IMR-90 (cell line): ENCODE results near the gene PLCL2. TPM values are rescaled to one million over a fixed set of nuclear protein-coding genes. Genes with fewer than 3 reads are reported as not detected.

Experiments
- ATAC-seq: fragments of 200-7000 bp; cut with Tn5 transposase; 2 replicates; pipeline ENCODE4 v1.9.1; 2020; ENCODE audit warnings: low read depth, mild to moderate bottlenecking, moderate library complexity
- BruUV-seq: library from RNA; stranded (reverse); fragments of 400-500 nt; replicated peaks from 2 replicates; lab custom pipeline; 2021; lab: Mats Ljungman, UMichigan
- CTCF ChIA-PET: fragments of 300-600 bp; formaldehyde crosslinking; extraction: SDS; loops from one replicate; lab custom pipeline; 2021; ENCODE audit warnings: antibody characterized with exemption; lab: Yijun Ruan, JAX
- POLR2A ChIA-PET: fragments of 300-600 bp; sonication (Branson Sonifier 250); formaldehyde crosslinking; loops from one replicate; lab custom pipeline; 2022; ENCODE audit warnings: antibody characterized with exemption; ENCODE audit not compliant: unreplicated experiment; lab: Charles Lee
- DNase-seq: peaks from one replicate; pipeline ENCODE4 v3.0.0; 2013
- H2AFZ ChIP-seq: replicated peaks from 2 replicates; pipeline ENCODE3; 2013; ENCODE audit warnings: low read length, mild to moderate bottlenecking; ENCODE audit not compliant: poor library complexity
- H2AK5ac ChIP-seq: 2 replicates; pipeline ENCODE4 v1.6.1; 2013; ENCODE audit warnings: low read depth, low read length, inconsistent platforms
- H2AK9ac ChIP-seq: replicated peaks from 2 replicates; pipeline ENCODE3; 2013; ENCODE audit warnings: mild to moderate bottlenecking, low read depth, low read length, moderate library complexity; ENCODE audit not compliant: poor library complexity
- H2BK120ac ChIP-seq: 2 replicates; pipeline ENCODE4 v1.6.1; 2013; ENCODE audit warnings: low read depth, low read length, inconsistent platforms
- H2BK15ac ChIP-seq: 3 replicates; pipeline ENCODE4 v1.6.1; 2013; ENCODE audit warnings: low read depth, low read length, inconsistent platforms
- H2BK20ac ChIP-seq: 2 replicates; pipeline ENCODE4 v1.6.1; 2013; ENCODE audit warnings: low read depth, mild to moderate bottlenecking, inconsistent platforms, low read length, moderate library complexity
- H2BK5ac ChIP-seq: 2 replicates; pipeline ENCODE4 v1.6.1; 2013; ENCODE audit warnings: mild to moderate bottlenecking, low read depth, low read length, inconsistent platforms; ENCODE audit not compliant: poor library complexity, severe bottlenecking
- H3K14ac ChIP-seq: replicated peaks from 2 replicates; pipeline ENCODE4 v1.6.1; 2013; ENCODE audit warnings: low read depth, low read length, inconsistent platforms
- H3K18ac ChIP-seq: 2 replicates; pipeline ENCODE4 v1.6.1; 2013; ENCODE audit warnings: low read depth, low read length, control low read depth
- H3K23ac ChIP-seq: 2 replicates; pipeline ENCODE4 v1.6.1; 2013; ENCODE audit warnings: low read depth, low read length, inconsistent platforms
- H3K27ac ChIP-seq: 2 replicates; pipeline ENCODE4 v1.5.1; 2013; ENCODE audit warnings: mild to moderate bottlenecking, control low read depth, low read length; ENCODE audit not compliant: insufficient read depth
- H3K27me3 ChIP-seq: 2 replicates; pipeline ENCODE4 v1.6.1; 2013; ENCODE audit warnings: low read length; ENCODE audit not compliant: control insufficient read depth, insufficient read depth
- H3K36me3 ChIP-seq: 2 replicates; pipeline ENCODE4 v1.6.1; 2013; ENCODE audit warnings: low read length, mixed read lengths; ENCODE audit not compliant: control insufficient read depth, insufficient read depth
- H3K4ac ChIP-seq: 2 replicates; pipeline ENCODE4 v1.6.1; 2013; ENCODE audit warnings: low read depth, low read length, inconsistent platforms
- H3K4me1 ChIP-seq: 2 replicates; pipeline ENCODE4 v1.6.1; 2013; ENCODE audit warnings: low read length, mixed read lengths; ENCODE audit not compliant: control insufficient read depth, insufficient read depth
- H3K4me2 ChIP-seq: 2 replicates; pipeline ENCODE4 v1.6.1; 2013; ENCODE audit warnings: low read depth, mild to moderate bottlenecking, control low read depth, low read length, moderate library complexity
- H3K4me3 ChIP-seq: 2 replicates; pipeline ENCODE4 v1.5.1; 2013; ENCODE audit warnings: low read depth, mild to moderate bottlenecking, control low read depth, low read length, moderate library complexity; ENCODE audit not compliant: insufficient read depth
- H3K56ac ChIP-seq: 2 replicates; pipeline ENCODE4 v1.6.1; 2013; ENCODE audit warnings: low read length, inconsistent platforms; ENCODE audit not compliant: insufficient read depth; ENCODE audit errors: extremely low read depth
- H3K79me1 ChIP-seq, 2 experiments: 2 replicates each; pipeline ENCODE4 v1.6.1; 2013; ENCODE audit warnings: low read length in 2 of 2, inconsistent platforms in 1 of 2, low read depth in 1 of 2
- H3K9ac ChIP-seq: 2 replicates; pipeline ENCODE4 v1.6.1; 2013; ENCODE audit warnings: low read depth, low read length, control low read depth
- H3K9me1 ChIP-seq: 2 replicates; pipeline ENCODE4 v1.6.1; 2013; ENCODE audit warnings: low read length, inconsistent platforms; ENCODE audit not compliant: insufficient read depth
- H3K9me3 ChIP-seq: 2 replicates; pipeline ENCODE4 v1.6.1; 2013; ENCODE audit warnings: low read length; ENCODE audit not compliant: control insufficient read depth, insufficient read depth
- H4K20me1 ChIP-seq: 2 replicates; pipeline ENCODE4 v1.6.1; 2013; ENCODE audit warnings: low read length, inconsistent platforms; ENCODE audit not compliant: insufficient read depth
- H4K5ac ChIP-seq: 2 replicates; pipeline ENCODE4 v1.6.1; 2013; ENCODE audit warnings: mild to moderate bottlenecking, low read depth, low read length, control low read depth
- H4K8ac ChIP-seq, 2 experiments: 2 replicates each; pipeline ENCODE4 v1.6.1; 2013; ENCODE audit warnings: low read depth in 2 of 2, low read length in 2 of 2, control low read depth in 1 of 2, inconsistent platforms in 1 of 2
- H4K91ac ChIP-seq: 2 replicates; pipeline ENCODE4 v1.6.1; 2013; ENCODE audit warnings: low read depth, low read length, inconsistent platforms; ENCODE audit not compliant: insufficient read depth
- CEBPB ChIP-seq: IDR thresholded peaks from 2 replicates; pipeline ENCODE4 v1.6.1; 2012; ENCODE audit warnings: low read depth, low read length, improper control_type of control experiment
- FOS ChIP-seq: fragments of 150-350 bp; IDR thresholded peaks from 2 replicates; pipeline ENCODE4 v1.6.1; 2016; ENCODE audit warnings: low read depth, low read length
- MXI1 ChIP-seq: IDR thresholded peaks from 2 replicates; pipeline ENCODE4 v1.6.1; 2012; ENCODE audit warnings: low read depth, mild to moderate bottlenecking, low read length, moderate library complexity, borderline replicate concordance
- RCOR1 ChIP-seq: IDR thresholded peaks from 2 replicates; pipeline ENCODE4 v1.6.1; 2012; ENCODE audit warnings: mild to moderate bottlenecking, low read length, improper control_type of control experiment; ENCODE audit not compliant: insufficient replicate concordance
- RFX5 ChIP-seq: IDR thresholded peaks from 2 replicates; pipeline ENCODE4 v1.8.0; 2012; ENCODE audit warnings: low read depth, mild to moderate bottlenecking, low read length, moderate library complexity
- WGBS, 2 experiments: methylation state at CpG; one replicate each; pipeline versions ENCODE4 v1.1.5 to v1.1.7; 2013; ENCODE audit warnings: missing lambda C conversion rate in 2 of 2; ENCODE audit not compliant: insufficient read length in 1 of 2; ENCODE audit errors: extremely low coverage in 2 of 2; 5-methylcytosine and 5-hydroxymethylcytosine counted together
- dilution Hi-C: fragments of 300-500 bp; cut with HindIII; formaldehyde crosslinking; loops from one replicate; pipeline ENCODE4 v1.14.3; 2018; ENCODE audit warnings: low sequenced_read_pairs; ENCODE audit not compliant: unreplicated experiment
- in situ Hi-C: fragments of 300-500 bp; cut with MboI; formaldehyde crosslinking; loops from 3 replicates; pipeline ENCODE4 v1.14.3; 2019; ENCODE audit warnings: low sequenced_read_pairs, inconsistent platforms, mixed read lengths
- intact Hi-C: fragments of 100-400 bp; cut with micrococcal nuclease; formaldehyde crosslinking; loops from 2 replicates; pipeline ENCODE4 v1.10.0; 2022
- polyA plus RNA-seq, 3 experiments: library from polyadenylated mRNA; depleted of rRNA; stranded (reverse); fragments of >200 nt; gene quantifications; 2 replicates each; pipeline ENCODE4 v1.2.3, GENCODE V29; 2012; ENCODE audit warnings: low replicate concordance in 1 of 3
- total RNA-seq: library from RNA; depleted of rRNA; stranded (reverse); fragments of >200 nt; gene quantifications from 2 replicates; pipeline ENCODE4 v1.2.3, GENCODE V29; 2012

Gene PLCL2
- total and polyA plus RNA-seq, 2 of the 4 experiments (the other 2 are of a cell fraction): 0.92 to 3.8 TPM

DNA sequence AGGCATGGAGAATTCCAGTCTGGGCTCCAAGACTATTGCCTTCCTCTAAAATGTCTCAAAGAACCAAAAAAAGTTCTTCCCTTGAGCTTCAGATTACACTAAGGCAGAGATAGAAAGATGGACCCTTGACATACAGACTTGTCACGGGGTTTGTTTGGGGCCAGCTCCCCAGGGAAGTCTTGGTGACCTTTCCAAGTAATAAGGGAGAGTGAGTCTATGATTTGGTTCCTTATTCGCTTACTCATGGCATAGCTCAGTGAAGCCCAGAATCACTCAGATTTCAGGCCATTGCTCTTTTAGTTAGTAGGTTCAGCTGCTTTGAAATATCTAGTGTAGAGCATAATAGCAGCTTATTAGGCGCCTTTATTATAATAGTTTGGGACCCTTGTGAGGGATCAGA, 90.3 kb downstream of the PLCL2 start:
- Histone ChIP-seq H3K23ac (no peak overlapping the region), H3K4me3 (no peak overlapping the region), H3K14ac (no peak overlapping the region), H3K27ac (no peak overlapping the region), H2BK20ac (no peak overlapping the region), H3K9ac (no peak overlapping the region), H3K9me1 (no peaks in the 10 kb centered on the region), H3K4me1 (no peaks in the 10 kb centered on the region), H2AK5ac (no peak overlapping the region), H3K56ac (no peak overlapping the region), H2AFZ (no peak overlapping the region), H3K27me3 (no peaks in the 10 kb centered on the region; the same call in 1 of the 2 replicates), H4K8ac (no peak overlapping the region), H3K36me3 (no peaks in the 10 kb centered on the region), H2BK15ac (no peak overlapping the region), H2BK120ac (no peak overlapping the region), H3K4ac (no peak overlapping the region), H3K79me1 (no peaks in the 10 kb centered on the region), H2AK9ac (no peak overlapping the region), H3K9me3 (no peaks in the 10 kb centered on the region), H4K91ac (no peak overlapping the region), H4K5ac (no peak overlapping the region), H3K18ac (no peak overlapping the region), H3K4me2 (no peak overlapping the region), H4K20me1 (no peaks in the 10 kb centered on the region), H2BK5ac (no peak overlapping the region)
- no CpG with 5 or more reads among the region's 3 CpGs for WGBS, 2 experiments
- TF ChIP-seq FOS (no peak), RCOR1 (no peak), CEBPB (no peak), RFX5 (no peak), MXI1 (no peak)
- ChIA-PET POLR2A (no interaction called here), CTCF (no interaction called here)
- intact Hi-C loops (no loop called here), dilution Hi-C loops (no loop called here), in situ Hi-C loops (no loop called here)
- ATAC-seq (no peak), DNase-seq (no peak)
- BruUV-seq: no TSS peak
